C4-2B (cell line): ENCODE measurements around the gene L3MBTL1.

Experiments
- H3K27ac ChIP-seq: fragments of 450-650 bp; 2 replicates; pipeline ENCODE4 v1.5.1; 2017
- ZFX ChIP-seq: fragments of 450-650 bp; IDR thresholded peaks from 2 replicates; pipeline ENCODE4 v1.6.1; 2017
- TF ChIP-seq, protein P1 (sequence below): fragments of 450-650 bp; conservative IDR thresholded peaks from 2 replicates; pipeline ENCODE4 v1.5.1; 2017; ENCODE audit warnings: mild to moderate bottlenecking

Gene L3MBTL1

DNA sequence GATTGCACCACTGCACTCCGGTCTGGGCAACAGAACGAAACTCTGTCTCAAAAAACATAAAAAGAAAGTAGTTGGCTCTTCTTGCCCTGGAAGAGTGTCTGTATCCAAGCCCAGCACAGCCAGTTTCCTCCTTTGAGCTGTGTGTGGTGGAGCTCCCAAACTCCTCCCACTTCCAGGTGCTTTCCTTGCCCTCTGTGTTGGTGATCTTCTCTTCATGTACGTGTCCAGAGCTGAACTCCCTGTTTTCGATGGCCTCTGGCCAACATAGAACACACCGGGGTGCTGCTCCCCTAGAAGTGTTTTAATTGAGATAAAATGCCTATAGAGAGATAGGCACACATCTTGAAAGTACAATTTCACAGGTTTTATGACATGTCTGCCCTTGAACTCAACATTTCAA lies 34.7 kb downstream of the L3MBTL1 start:
- no peak for TF ChIP-seq ZFX
- TF ChIP-seq, protein P1, sequence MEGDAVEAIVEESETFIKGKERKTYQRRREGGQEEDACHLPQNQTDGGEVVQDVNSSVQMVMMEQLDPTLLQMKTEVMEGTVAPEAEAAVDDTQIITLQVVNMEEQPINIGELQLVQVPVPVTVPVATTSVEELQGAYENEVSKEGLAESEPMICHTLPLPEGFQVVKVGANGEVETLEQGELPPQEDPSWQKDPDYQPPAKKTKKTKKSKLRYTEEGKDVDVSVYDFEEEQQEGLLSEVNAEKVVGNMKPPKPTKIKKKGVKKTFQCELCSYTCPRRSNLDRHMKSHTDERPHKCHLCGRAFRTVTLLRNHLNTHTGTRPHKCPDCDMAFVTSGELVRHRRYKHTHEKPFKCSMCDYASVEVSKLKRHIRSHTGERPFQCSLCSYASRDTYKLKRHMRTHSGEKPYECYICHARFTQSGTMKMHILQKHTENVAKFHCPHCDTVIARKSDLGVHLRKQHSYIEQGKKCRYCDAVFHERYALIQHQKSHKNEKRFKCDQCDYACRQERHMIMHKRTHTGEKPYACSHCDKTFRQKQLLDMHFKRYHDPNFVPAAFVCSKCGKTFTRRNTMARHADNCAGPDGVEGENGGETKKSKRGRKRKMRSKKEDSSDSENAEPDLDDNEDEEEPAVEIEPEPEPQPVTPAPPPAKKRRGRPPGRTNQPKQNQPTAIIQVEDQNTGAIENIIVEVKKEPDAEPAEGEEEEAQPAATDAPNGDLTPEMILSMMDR, result no peak

DNA sequence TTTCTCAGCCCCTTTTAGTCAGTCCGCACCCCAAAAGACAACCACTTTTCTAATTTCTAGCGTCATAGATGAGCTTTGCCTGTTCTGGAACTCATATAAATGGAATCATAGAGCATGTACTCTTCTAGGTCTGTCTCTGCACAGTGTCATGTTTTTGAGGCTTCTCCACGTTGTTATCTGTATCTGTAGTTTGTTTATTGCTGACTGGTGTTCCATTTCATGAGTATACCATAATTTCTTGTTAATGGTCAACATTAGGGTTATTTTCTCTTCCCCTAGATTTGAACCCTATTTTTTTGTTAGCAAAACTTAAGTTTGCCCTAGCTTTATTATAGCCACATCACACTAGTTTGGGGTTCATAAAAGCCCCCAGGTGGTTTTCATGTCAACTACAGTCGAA lies 35.2 kb downstream of the L3MBTL1 start:
- no peak overlapping the region for H3K27ac ChIP-seq
- TF ChIP-seq, protein P1, result no peak
- TF ChIP-seq ZFX, result no peak

More for the DNA sequence above, 34.7 kb downstream of the L3MBTL1 start:
- no peak overlapping the region for H3K27ac ChIP-seq

DNA sequence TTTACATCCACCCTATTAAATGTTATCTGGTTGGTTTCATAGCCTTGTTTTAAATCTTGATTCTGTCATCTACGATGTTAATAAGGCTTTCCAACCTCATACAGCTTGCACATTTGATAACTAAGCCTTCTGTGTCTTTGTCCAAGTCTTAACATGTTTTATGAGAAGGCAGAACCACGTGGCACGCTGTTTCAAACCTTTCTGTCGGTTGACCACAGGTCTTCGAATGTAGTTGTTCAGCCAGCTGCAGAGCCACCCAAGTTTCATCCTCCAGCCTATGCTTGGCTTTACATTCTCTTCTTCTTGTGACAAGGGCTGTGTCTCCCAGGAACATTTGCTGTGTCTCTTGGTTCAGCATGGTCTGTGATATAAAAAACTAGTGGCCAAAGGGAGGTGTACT lies 35.6 kb downstream of the L3MBTL1 start:
- H3K27ac ChIP-seq, result no peak overlapping the region
- TF ChIP-seq, protein P1, result no peak
- no peak for TF ChIP-seq ZFX

DNA sequence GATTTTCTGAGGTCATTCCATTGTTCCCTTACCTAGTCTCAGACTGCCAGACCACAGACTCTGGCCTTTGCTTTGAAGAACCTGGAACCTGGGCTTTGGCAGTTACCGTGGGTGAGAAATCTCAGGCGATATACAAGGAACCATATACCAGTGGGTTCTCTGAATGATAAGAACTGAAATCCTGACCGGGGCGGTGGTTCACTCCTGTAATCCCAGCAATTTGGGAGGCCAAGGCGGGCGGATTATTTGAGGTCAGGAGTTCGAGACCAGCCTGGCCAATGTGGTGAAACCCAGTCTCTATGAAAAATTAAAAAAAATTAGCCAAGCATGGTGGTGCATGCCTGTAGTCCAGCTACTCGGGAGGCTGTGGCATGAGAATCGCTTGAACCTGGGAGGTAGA lies 37.0 kb downstream of the L3MBTL1 start:
- H3K27ac ChIP-seq, result no peak overlapping the region

DNA sequence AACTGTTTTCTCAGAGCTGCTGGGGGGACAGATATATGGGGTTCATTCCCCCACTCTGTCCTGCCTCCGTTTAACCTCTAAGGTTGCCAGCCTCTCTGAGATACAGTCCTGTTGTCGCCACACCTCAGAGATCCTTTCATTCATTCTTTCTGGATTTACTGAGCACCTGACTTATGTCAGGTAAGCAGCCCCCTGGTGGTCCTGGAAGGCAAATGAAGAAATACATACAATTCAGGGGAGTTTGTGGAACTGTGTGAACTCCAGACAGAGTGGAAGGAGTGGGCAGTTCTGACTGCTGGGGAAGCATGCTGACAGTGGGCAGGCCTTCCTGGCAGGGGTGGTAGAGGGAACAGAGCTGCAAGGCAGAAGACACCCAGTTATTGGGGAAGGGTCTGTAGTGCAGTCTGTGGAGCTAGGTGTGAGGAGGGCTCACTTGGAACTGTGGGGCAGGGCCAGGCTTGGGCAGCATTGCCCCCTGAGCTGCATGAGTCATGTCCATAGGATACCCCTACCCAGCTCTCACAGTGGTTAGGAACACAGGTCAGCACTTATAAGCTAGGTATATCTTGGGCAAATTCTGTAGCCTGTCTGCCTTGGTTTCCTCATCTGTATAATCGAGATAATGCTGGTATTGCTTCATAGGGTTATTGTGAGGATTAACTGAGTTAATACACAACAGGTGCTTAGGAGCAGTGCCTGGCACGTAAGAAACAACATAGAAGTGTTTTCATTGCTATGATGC lies 38.5 kb downstream of the L3MBTL1 start:
- H3K27ac ChIP-seq, result no peak overlapping the region
- TF ChIP-seq, protein P1, result no peak; the same call in 1 of the 2 replicates
- no peak for TF ChIP-seq ZFX

More for the DNA sequence above, 37.0 kb downstream of the L3MBTL1 start:
- TF ChIP-seq, protein P1, result no peak
- TF ChIP-seq ZFX, result no peak

DNA sequence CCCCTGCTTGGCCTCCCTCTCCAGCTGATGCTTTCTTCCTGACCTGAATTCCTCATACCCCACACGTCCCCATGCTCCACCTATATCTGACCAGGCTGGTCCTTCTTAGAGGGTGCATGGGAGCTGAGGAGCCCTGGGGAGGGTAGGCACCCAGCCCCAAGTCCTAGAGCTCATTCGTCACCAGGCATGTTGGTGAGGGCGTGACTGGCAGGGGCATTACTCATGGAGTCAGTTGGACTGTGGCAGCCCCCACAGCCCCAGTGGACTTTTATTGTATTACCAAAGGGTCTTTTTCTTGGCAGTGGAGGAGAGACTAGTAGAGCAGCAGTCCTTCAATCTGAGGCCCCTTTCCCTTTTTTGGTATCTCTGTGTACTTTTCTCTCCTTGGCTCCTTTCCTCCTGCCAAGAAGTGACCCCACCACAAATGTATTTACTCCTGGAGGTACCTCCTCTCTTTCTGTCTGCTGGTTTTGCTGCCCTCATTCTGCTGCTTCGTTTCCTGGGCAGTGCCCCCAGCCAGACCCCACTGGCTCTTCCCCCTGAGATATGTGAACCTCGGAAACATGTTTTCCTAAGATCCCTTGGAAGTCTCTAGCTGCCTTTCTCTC lies 40.9 kb downstream of the L3MBTL1 start:
- TF ChIP-seq, protein P1, result no peak
- no peak for TF ChIP-seq ZFX
- H3K27ac ChIP-seq, result no peak overlapping the region

DNA sequence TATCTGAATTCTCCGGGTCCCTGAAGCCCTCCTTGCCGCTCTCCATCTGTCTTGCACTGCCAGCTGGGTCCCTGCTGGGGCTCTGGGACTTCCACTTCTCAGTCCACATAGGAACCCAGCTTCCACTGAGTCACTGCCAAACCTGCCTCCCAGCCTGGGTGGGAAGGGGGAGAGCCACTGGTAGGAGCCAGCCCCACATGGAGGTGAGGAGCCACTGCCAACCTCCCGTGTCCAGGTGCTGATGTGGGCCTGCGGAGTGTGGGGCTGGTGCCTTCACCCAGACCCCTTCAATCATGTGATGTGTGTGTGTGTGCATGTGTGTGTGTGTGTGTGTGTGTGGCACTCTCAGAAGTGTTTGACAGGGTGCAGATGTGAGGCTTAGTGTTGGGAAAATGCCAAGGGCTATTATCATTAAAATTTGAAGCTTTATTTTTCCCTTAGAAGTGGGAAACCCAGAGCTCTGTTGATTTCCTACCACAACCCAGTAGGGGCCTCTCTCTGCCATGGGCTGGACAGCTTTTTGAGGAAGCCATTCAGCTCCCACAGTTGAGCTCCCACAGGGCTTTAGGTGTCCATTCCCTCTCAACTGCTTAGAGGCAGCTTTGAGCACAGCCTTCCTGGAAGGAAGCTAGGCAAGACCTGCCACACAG lies 42.0 kb downstream of the L3MBTL1 start:
- H3K27ac ChIP-seq, result no peak overlapping the region

More for the DNA sequence above, 42.0 kb downstream of the L3MBTL1 start:
- TF ChIP-seq, protein P1, result no peak
- no peak for TF ChIP-seq ZFX
